ENCODE data around the gene TRMT112. TPM values are rescaled to one million over a fixed set of nuclear protein-coding genes. Genes with fewer than 3 reads are reported as not detected.

The TRMT112 gene
- total RNA-seq, 2 experiments from 2014 or later = 205 to 322 TPM

DNA sequence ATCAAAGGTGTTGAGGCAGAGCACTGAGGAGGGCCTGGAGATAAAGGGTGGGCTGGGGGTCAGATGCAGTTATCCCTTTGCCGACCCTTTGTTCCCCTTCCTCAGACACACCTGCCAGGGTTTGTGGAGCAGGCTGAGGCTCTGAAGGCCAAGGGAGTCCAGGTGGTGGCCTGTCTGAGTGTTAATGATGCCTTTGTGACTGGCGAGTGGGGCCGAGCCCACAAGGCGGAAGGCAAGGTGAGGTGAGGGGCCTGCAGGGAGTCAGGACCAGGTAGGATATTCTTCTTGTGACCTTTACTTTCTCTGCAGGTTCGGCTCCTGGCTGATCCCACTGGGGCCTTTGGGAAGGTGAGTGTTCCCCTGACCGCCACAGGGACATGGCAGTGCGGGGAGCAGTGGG lies 3.2 kb upstream of the TRMT112 start:
- no peaks in the 10 kb centered on the region for H3K9me2 ChIP-seq (ENCODE audit: insufficient read depth, low read length)
- ChIA-PET POLR2A (no interaction called here), CTCF (ENCODE audit: unreplicated experiment) (no interaction called here)
- peaks cover 17% of the 10 kb centered on the region; the same call in 1 of the 2 replicates for H3K79me2 ChIP-seq (ENCODE audit: insufficient read depth, low read depth, low read length)
- TF ChIP-seq EZH2phosphoT487 (IDR thresholded peaks at IDR 0.05; ENCODE audit: borderline replicate concordance, low read depth, low read length) = no peak
- TF ChIP-seq, protein P1, sequence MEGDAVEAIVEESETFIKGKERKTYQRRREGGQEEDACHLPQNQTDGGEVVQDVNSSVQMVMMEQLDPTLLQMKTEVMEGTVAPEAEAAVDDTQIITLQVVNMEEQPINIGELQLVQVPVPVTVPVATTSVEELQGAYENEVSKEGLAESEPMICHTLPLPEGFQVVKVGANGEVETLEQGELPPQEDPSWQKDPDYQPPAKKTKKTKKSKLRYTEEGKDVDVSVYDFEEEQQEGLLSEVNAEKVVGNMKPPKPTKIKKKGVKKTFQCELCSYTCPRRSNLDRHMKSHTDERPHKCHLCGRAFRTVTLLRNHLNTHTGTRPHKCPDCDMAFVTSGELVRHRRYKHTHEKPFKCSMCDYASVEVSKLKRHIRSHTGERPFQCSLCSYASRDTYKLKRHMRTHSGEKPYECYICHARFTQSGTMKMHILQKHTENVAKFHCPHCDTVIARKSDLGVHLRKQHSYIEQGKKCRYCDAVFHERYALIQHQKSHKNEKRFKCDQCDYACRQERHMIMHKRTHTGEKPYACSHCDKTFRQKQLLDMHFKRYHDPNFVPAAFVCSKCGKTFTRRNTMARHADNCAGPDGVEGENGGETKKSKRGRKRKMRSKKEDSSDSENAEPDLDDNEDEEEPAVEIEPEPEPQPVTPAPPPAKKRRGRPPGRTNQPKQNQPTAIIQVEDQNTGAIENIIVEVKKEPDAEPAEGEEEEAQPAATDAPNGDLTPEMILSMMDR (conservative IDR thresholded peaks at IDR 0.05; ENCODE audit: low read length) = no peak
- H3K9me3 ChIP-seq (ENCODE audit: low read length) = no peaks in the 10 kb centered on the region
- H3K4me2 ChIP-seq (ENCODE audit: low read length) = peak overlapping the region; percentile 9; the same call in 1 of the 2 replicates
- no TSS peak for BruUV-seq (replicated peaks)
- peaks cover 23% of the 10 kb centered on the region for H3K4me1 ChIP-seq (ENCODE audit: insufficient read depth, low read length, poor library complexity, severe bottlenecking)
- DNase-seq (ENCODE audit: low spot score) = no peak
- peaks cover 54% of the 10 kb centered on the region for H3K36me3 ChIP-seq (ENCODE audit: insufficient read depth, low read length)
- H4K20me1 ChIP-seq (ENCODE audit: insufficient read depth, low read length) = no peaks in the 10 kb centered on the region
- intact Hi-C loops (cut with micrococcal nuclease; ENCODE audit: unreplicated experiment) = no loop called here
- H3K4me3 ChIP-seq (ENCODE audit: low read depth, low read length, poor library complexity, severe bottlenecking) = no peak overlapping the region
- H3K27ac ChIP-seq (ENCODE audit: low read depth, low read length, poor library complexity, severe bottlenecking) = no peak overlapping the region
- H2AFZ ChIP-seq (ENCODE audit: low read length) = no peak overlapping the region

DNA sequence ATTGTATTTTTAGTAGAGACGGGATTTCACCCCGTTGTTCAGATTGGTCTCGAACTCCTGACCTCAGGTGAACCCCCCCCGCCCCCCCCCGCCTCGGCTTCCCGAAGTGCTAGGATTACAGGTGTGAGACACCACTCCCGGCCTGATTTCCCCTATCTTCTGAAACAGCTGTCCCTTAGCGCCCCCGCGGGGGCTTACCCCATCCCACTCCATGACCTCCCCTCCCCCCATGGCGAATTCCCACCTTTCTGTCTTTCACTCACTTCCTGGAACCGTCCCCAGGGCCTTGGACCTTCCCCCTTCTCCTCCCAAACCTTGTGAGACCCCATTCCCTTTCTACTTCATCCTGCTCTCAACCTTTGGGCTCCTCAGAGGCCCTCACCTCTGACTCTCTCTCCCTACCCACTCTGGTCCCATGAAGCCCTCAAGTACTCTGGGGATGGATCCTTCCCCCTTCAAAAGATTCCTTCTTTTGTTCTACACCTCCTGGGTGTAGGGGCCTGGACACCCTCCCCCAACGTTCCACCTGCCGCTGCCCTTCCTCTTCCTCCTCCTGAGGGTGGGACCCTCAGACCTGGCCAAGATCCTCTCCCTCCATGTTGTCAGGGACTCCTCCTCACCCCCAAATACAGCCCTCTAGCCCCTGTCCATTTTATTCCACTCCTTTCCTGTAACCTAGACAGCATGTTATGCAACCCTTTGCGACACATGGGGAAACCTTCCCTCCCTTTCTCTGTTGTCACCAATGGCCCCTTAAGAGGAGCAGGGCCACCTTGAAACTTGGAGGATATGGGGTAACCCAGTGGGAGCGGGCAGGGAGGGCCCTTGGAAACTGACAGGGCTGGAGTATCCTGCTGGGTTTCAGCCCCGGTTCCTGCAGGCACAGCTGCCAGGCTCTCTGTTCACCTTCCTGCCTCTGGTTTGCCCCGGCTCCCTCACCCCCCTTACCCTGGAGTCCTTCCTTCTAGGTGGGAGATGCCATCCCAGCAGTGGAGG lies 1.7 kb upstream of the TRMT112 start:
- intact Hi-C loops (cut with micrococcal nuclease; ENCODE audit: unreplicated experiment) = loop anchor here (1.0 to 2.0 kb wide), 2 partner anchors 12 to 22 kb away; partner anchors contain the start of gene CCDC88B
- no peak for TF ChIP-seq EZH2phosphoT487 (IDR thresholded peaks at IDR 0.05; ENCODE audit: borderline replicate concordance, low read depth, low read length)
- TF ChIP-seq, protein P1 (conservative IDR thresholded peaks at IDR 0.05; ENCODE audit: low read length) = no peak
- Histone ChIP-seq H3K79me2 (ENCODE audit: insufficient read depth, low read depth, low read length) (peaks cover 17% of the 10 kb centered on the region; the same call in 1 of the 2 replicates), H3K4me2 (ENCODE audit: low read length) (peak overlapping the region; percentile 79), H3K36me3 (ENCODE audit: insufficient read depth, low read length) (peaks cover 69% of the 10 kb centered on the region), H3K9me2 (ENCODE audit: insufficient read depth, low read length) (no peaks in the 10 kb centered on the region), H3K27ac (ENCODE audit: low read depth, low read length, poor library complexity, severe bottlenecking) (peak overlapping the region; percentile 88), H4K20me1 (ENCODE audit: insufficient read depth, low read length) (no peaks in the 10 kb centered on the region), H3K9me3 (ENCODE audit: low read length) (no peaks in the 10 kb centered on the region), H3K4me1 (ENCODE audit: insufficient read depth, low read length, poor library complexity, severe bottlenecking) (peaks cover 29% of the 10 kb centered on the region), H3K4me3 (ENCODE audit: low read depth, low read length, poor library complexity, severe bottlenecking) (peak overlapping the region; percentile 83), H2AFZ (ENCODE audit: low read length) (no peak overlapping the region; the same call in 1 of the 2 replicates)
- TSS peak; percentile 55 for BruUV-seq (replicated peaks)
- ChIA-PET POLR2A (interaction anchor here (0.6 to 1.9 kb wide), 7 partner anchors 13 to 520 kb away, joined by 4 to 14 read pairs (median 10); partner anchors contain the start of genes ESRRA and FKBP2), CTCF (ENCODE audit: unreplicated experiment) (interaction anchor here (1.5 to 2.1 kb wide), 2 partner anchors 23 to 37 kb away, joined by 12 to 33 read pairs; no protein-coding TSS in a partner anchor)
- no peak for DNase-seq (ENCODE audit: low spot score)

All from OCI-LY7 (cell line).